ENCODE data around the gene NSF.
"Not testable (repeated sequence)": the region's sequence is repeated elsewhere in the genome, so short reads cannot be mapped to it uniquely, and the experiment has no call there.

NSF gene

DNA sequence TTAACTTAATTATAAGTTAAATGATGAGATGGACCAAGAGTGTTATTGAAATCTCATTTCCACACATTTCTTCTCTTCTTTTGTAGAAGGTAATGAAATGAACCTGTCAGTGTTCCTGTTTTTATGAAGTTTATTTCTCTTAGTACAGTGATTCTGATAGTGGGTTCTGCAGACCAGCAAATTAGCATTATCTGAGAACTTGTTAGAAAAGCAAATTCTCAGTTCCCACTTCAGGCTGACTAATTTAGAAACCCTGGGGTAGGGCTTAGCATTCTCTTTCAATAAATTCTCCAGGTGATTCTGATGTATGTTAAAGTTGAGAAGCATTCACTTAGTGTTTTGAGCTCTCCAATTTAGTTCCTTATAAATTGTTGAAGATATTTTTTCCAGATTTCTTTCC is 12.7 kb downstream of the NSF start:
- H3K27me3 ChIP-seq (ENCODE audit: insufficient read depth, poor library complexity, severe bottlenecking); H3K4me3 ChIP-seq (replicated peaks; ENCODE audit: insufficient read depth, low read length); H3K27ac ChIP-seq (replicated peaks); DNase-seq (ENCODE audit: low read depth in 1 of 2, low spot score in 1 of 2): not testable (repeated sequence)

- not testable (repeated sequence) for H3K27ac ChIP-seq (replicated peaks); H3K27me3 ChIP-seq (ENCODE audit: insufficient read depth, poor library complexity, severe bottlenecking); DNase-seq (ENCODE audit: low read depth in 1 of 2, low spot score in 1 of 2); H3K4me3 ChIP-seq (replicated peaks; ENCODE audit: insufficient read depth, low read length)
Measured at GRCh38 chr17:46611304-46611703, 20.8 kb downstream of the NSF start.

DNA sequence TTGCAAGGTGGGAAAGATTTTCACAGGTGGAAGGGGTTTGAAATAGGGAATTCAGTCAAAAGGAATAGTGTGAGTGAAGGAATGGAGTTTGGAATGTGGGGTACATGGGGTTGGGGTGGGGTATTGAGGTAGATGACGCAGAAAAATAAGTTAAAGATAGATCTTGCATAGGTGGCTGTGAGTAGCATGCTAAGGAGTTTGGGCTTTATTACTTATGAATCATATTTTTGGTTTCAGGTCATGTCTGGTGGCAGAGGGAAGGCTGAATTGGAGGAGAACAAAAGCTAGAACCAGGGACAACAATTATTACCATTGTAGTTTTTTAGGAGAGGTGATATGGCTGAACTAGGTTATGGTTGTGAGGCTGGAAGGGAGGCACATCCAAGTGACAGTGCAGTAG is 23.4 kb downstream of the NSF start:
- not testable (repeated sequence) for H3K4me3 ChIP-seq (replicated peaks; ENCODE audit: insufficient read depth, low read length); H3K27ac ChIP-seq (replicated peaks); H3K27me3 ChIP-seq (ENCODE audit: insufficient read depth, poor library complexity, severe bottlenecking); DNase-seq (ENCODE audit: low read depth in 1 of 2, low spot score in 1 of 2)

GRCh38 chr17:46617121-46617520 is 26.7 kb downstream of the NSF start:
- H3K4me3 ChIP-seq (replicated peaks; ENCODE audit: insufficient read depth, low read length); DNase-seq (ENCODE audit: low read depth in 1 of 2, low spot score in 1 of 2); H3K27me3 ChIP-seq (ENCODE audit: insufficient read depth, poor library complexity, severe bottlenecking); H3K27ac ChIP-seq (replicated peaks): not testable (repeated sequence)

- not testable (repeated sequence) for H3K27ac ChIP-seq (replicated peaks); DNase-seq (ENCODE audit: low read depth in 1 of 2, low spot score in 1 of 2); H3K27me3 ChIP-seq (ENCODE audit: insufficient read depth, poor library complexity, severe bottlenecking); H3K4me3 ChIP-seq (replicated peaks; ENCODE audit: insufficient read depth, low read length)
Measured at GRCh38 chr17:46618975-46619374, 28.5 kb downstream of the NSF start.

DNA sequence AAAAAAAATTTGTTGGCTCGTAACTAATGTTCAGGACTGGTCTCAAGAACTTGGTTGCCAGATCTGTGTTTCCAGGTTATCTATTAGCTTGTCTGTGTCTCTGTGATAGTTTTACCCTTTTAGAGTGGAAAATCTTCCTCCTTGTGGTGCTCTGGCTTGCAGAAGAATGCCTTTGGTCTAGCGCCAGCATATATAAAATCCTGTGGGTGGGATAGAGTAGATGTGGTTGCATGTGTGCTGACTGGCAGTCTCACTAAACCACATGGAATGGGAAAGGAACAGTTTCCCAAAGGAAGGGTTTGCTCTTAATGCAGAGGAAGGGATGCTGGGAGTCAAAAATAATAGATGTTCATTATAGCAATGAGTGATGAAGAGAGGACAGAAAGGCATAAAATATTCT is 33.3 kb downstream of the NSF start:
- not testable (repeated sequence) for H3K27me3 ChIP-seq (ENCODE audit: insufficient read depth, poor library complexity, severe bottlenecking); DNase-seq (ENCODE audit: low read depth in 1 of 2, low spot score in 1 of 2); H3K4me3 ChIP-seq (replicated peaks; ENCODE audit: insufficient read depth, low read length); H3K27ac ChIP-seq (replicated peaks)

DNA sequence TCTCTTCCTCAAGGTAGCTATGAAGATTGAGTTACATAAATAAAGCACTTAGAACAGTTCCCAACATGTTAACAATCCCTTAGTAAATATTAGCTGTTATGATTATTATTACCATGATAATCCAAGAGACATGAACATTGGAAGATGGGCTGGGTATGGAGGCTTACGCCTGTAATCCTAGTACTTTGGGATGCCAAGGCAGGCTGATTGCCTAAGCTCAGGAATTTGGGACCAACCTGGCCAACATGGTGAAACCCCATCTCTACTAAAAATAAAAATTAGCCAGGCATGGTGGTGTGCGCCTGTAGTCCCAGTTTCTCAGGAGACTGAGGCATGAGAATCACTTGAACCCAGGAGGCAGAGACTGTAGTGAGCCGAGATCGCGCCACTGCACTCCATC is 34.3 kb downstream of the NSF start:
- not testable (repeated sequence) for DNase-seq (ENCODE audit: low read depth in 1 of 2, low spot score in 1 of 2); H3K4me3 ChIP-seq (replicated peaks; ENCODE audit: insufficient read depth, low read length); H3K27ac ChIP-seq (replicated peaks); H3K27me3 ChIP-seq (ENCODE audit: insufficient read depth, poor library complexity, severe bottlenecking)

- H3K4me3 ChIP-seq (replicated peaks; ENCODE audit: insufficient read depth, low read length); H3K27ac ChIP-seq (replicated peaks); DNase-seq (ENCODE audit: low read depth in 1 of 2, low spot score in 1 of 2); H3K27me3 ChIP-seq (ENCODE audit: insufficient read depth, poor library complexity, severe bottlenecking): not testable (repeated sequence)
Measured at GRCh38 chr17:46627452-46627851, 37.0 kb downstream of the NSF start.

DNA sequence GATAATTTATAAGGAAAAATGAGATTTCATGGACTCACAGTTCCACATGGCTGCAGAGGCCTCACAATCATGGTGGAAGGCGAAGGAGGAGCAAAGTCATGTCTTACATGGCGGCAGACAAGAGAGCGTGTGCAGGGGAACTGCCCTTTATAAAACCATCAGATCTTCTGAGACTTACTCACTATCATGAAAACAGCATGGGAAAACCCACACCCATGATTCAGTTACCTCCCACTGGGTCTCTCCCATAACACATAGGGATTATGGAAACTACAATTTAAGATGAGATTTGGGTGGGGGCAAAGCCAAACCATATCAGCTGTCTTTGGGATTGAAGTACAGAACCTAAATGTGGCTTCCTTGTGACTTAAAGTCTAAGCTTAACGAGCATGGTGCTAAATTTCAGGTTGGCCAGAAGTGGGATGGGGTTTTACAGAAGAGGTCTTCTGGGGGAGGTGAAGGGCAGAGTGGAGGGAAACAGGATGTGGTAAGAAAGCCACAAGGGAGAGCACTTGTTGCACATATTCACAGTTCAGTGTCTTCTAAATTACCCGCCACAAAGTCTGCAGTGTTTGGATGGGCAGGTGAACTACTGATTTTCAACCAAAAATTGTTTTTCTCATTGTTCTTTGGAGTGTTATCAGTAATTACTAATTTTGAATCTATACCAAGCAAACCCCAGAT is 38.4 kb downstream of the NSF start:
- not testable (repeated sequence) for DNase-seq (ENCODE audit: low read depth in 1 of 2, low spot score in 1 of 2); H3K4me3 ChIP-seq (replicated peaks; ENCODE audit: insufficient read depth, low read length); H3K27ac ChIP-seq (replicated peaks); H3K27me3 ChIP-seq (ENCODE audit: insufficient read depth, poor library complexity, severe bottlenecking)

- DNase-seq (ENCODE audit: low read depth in 1 of 2, low spot score in 1 of 2); H3K27ac ChIP-seq (replicated peaks); H3K4me3 ChIP-seq (replicated peaks; ENCODE audit: insufficient read depth, low read length); H3K27me3 ChIP-seq (ENCODE audit: insufficient read depth, poor library complexity, severe bottlenecking): not testable (repeated sequence)
Measured at GRCh38 chr17:46632146-46632545, 41.7 kb downstream of the NSF start.

DNA sequence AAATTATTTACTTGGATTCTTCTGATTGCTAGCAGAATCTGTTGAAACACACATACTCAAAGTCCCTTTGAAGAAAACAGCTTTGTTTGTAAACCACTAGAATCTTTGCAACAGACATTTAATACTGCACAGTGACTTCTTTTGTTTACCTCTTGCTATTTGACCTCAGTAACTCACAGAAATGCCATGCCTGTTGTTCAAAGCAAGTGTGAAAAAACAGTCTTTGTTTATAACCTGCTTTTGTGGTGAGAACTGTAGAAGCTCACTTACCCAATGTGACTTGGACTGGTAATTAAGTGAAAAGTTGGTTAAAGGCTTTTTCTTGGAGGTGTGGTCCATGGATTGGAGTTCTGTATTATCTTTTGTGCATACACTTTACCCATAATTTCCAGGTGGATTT is 44.4 kb downstream of the NSF start:
- H3K4me3 ChIP-seq (replicated peaks; ENCODE audit: insufficient read depth, low read length); H3K27me3 ChIP-seq (ENCODE audit: insufficient read depth, poor library complexity, severe bottlenecking); H3K27ac ChIP-seq (replicated peaks); DNase-seq (ENCODE audit: low read depth in 1 of 2, low spot score in 1 of 2): not testable (repeated sequence)

- not testable (repeated sequence) for DNase-seq (ENCODE audit: low read depth in 1 of 2, low spot score in 1 of 2); H3K27ac ChIP-seq (replicated peaks); H3K27me3 ChIP-seq (ENCODE audit: insufficient read depth, poor library complexity, severe bottlenecking); H3K4me3 ChIP-seq (replicated peaks; ENCODE audit: insufficient read depth, low read length)
Measured at GRCh38 chr17:46641861-46642656, 51.6 kb downstream of the NSF start.

GRCh38 chr17:46647251-46647650 is 56.8 kb downstream of the NSF start:
- not testable (repeated sequence) for H3K4me3 ChIP-seq (replicated peaks; ENCODE audit: insufficient read depth, low read length); H3K27ac ChIP-seq (replicated peaks); H3K27me3 ChIP-seq (ENCODE audit: insufficient read depth, poor library complexity, severe bottlenecking); DNase-seq (ENCODE audit: low read depth in 1 of 2, low spot score in 1 of 2)

- H3K27ac ChIP-seq (replicated peaks); DNase-seq (ENCODE audit: low read depth in 1 of 2, low spot score in 1 of 2); H3K4me3 ChIP-seq (replicated peaks; ENCODE audit: insufficient read depth, low read length); H3K27me3 ChIP-seq (ENCODE audit: insufficient read depth, poor library complexity, severe bottlenecking): not testable (repeated sequence)
Measured at GRCh38 chr17:46647688-46648278, 57.3 kb downstream of the NSF start.

DNA sequence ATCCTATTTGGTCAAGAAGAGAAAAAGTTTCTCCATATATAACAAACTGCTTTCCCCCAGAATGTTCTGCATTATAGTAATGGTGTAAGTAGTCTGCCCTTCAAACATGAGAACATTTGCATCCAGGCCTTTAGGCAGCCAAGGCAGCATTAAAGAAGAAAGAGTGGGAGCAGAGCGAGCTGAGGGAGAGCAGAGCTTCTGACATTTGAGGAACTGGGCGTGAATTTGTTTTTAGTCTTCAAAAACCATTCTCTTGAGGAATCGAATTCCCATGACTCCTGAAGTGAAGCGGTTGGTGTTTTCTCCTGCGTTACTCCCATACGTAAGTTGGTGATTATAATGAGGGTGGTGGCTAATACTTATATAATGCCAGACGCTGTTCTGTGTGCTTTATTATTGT is 58.8 kb downstream of the NSF start:
- H3K4me3 ChIP-seq (replicated peaks; ENCODE audit: insufficient read depth, low read length); DNase-seq (ENCODE audit: low read depth in 1 of 2, low spot score in 1 of 2); H3K27me3 ChIP-seq (ENCODE audit: insufficient read depth, poor library complexity, severe bottlenecking); H3K27ac ChIP-seq (replicated peaks): not testable (repeated sequence)

Measured in HL-60 (cell line).